AG04450 (cell line): Measurements from ENCODE around the gene ATP2C1. TPM values are rescaled to one million over a fixed set of nuclear protein-coding genes. Genes with fewer than 3 reads are reported as not detected.

ENCODE experiments used
- CTCF ChIA-PET: fragments of 300-600, 350-600 bp; formaldehyde crosslinking; extraction: SDS; loops from one replicate; lab custom pipeline; 2022; ENCODE audit warnings: antibody characterized with exemption, inconsistent platforms; lab: Charles Lee
- POLR2A ChIA-PET: fragments of 350-600 bp; formaldehyde crosslinking; extraction: SDS; loops from one replicate; lab custom pipeline; 2021; ENCODE audit warnings: antibody characterized with exemption, inconsistent platforms; lab: Yijun Ruan, JAX
- DNase-seq: peaks from one replicate; pipeline ENCODE4 v3.0.0-alpha.2; 2011; ENCODE audit warnings: low read depth, low spot score
- H3K27ac ChIP-seq: one replicate; pipeline ENCODE4 v1.5.1; 2012; ENCODE audit warnings: low read depth, low read length, control low read depth
- H3K27me3 ChIP-seq: one replicate; pipeline ENCODE4 v1.6.0; 2012; ENCODE audit warnings: low read length; ENCODE audit not compliant: control insufficient read depth, insufficient read depth
- H3K4me3 ChIP-seq: 2 replicates; pipeline ENCODE4 v1.5.1; 2011; ENCODE audit warnings: mild to moderate bottlenecking, low read depth, low read length, control low read depth
- H3K9me3 ChIP-seq: 2 replicates; pipeline ENCODE4 v1.5.1; 2012; ENCODE audit warnings: low read length; ENCODE audit not compliant: control insufficient read depth, insufficient read depth
- CTCF ChIP-seq: IDR thresholded peaks from 2 replicates; pipeline ENCODE4 v1.5.1; 2011; ENCODE audit warnings: low read depth, low read length, control low read depth, inconsistent platforms
- polyA plus RNA-seq: library from polyadenylated mRNA; depleted of rRNA; stranded (reverse); fragments of >200 nt; gene quantifications from 2 replicates; pipeline ENCODE4 v1.2.3, GENCODE V29; 2011

Gene ATP2C1
- polyA plus RNA-seq, 1 experiment: 103 TPM

- POLR2A ChIA-PET: no interaction called here
- Histone ChIP-seq H3K27ac (no peak overlapping the region), H3K4me3 (no peak overlapping the region), H3K9me3 (no peaks in the 10 kb centered on the region), H3K27me3 (no peaks in the 10 kb centered on the region)
- no peak for DNase-seq
- CTCF ChIA-PET: interaction anchor here (1.0 kb wide), 1 partner anchor 117 kb away, joined by 6 read pairs; no protein-coding TSS in a partner anchor
- TF ChIP-seq CTCF: no peak
Measured at GRCh38 chr3:131009698-131010097, 115.8 kb downstream of the ATP2C1 start.

GRCh38 chr3:131018970-131019369, 125.1 kb downstream of the ATP2C1 start:
- no peaks in the 10 kb centered on the region for H3K9me3 ChIP-seq
- no peak for TF ChIP-seq CTCF
- no peak overlapping the region for H3K27ac ChIP-seq
- H3K27me3 ChIP-seq: no peaks in the 10 kb centered on the region
- ChIA-PET POLR2A (no interaction called here), CTCF (interaction anchor here (1.6 kb wide), 1 partner anchor 126 kb away, joined by 3 read pairs; no protein-coding TSS in a partner anchor)
- no peak for DNase-seq
- no peak overlapping the region for H3K4me3 ChIP-seq

- Histone ChIP-seq H3K9me3 (no peaks in the 10 kb centered on the region), H3K4me3 (no peak overlapping the region), H3K27ac (no peak overlapping the region), H3K27me3 (no peaks in the 10 kb centered on the region)
- TF ChIP-seq CTCF: no peak
- CTCF ChIA-PET: interaction anchor here (0.8 kb wide), 1 partner anchor 13 kb away, joined by 5 read pairs; no protein-coding TSS in a partner anchor
- POLR2A ChIA-PET: no interaction called here
- DNase-seq: no peak
Measured at GRCh38 chr3:131020122-131020693, 126.3 kb downstream of the ATP2C1 start.

- ChIA-PET CTCF (interaction anchor here (0.6 to 2.4 kb wide), 5 partner anchors 9 to 278 kb away, joined by 3 to 9 read pairs (median 6); no protein-coding TSS in a partner anchor), POLR2A (interaction anchor here (2.3 kb wide), 1 partner anchor 132 kb away, joined by 16 read pairs; the partner anchor contains the start of gene ATP2C1)
- DNase-seq: no peak
- Histone ChIP-seq H3K9me3 (no peaks in the 10 kb centered on the region), H3K27ac (no peak overlapping the region), H3K27me3 (no peaks in the 10 kb centered on the region), H3K4me3 (peak overlapping the region; percentile 89)
- no peak for TF ChIP-seq CTCF
Measured at GRCh38 chr3:131025539-131025938, 131.7 kb downstream of the ATP2C1 start.
